SK-N-MC (cell line): ENCODE measurements around the gene ARR3.
"Not testable (repeated sequence)": the region's sequence is repeated elsewhere in the genome, so short reads cannot be mapped to it uniquely, and the experiment has no call there.

ENCODE experiments used
- EZH2 ChIP-seq: fragments of 200-600 bp; sonication (generic); IDR thresholded peaks from one replicate; pipeline ENCODE4 v1.6.1; 2017; ENCODE audit warnings: antibody characterized with exemption
- POLR2AphosphoS5 ChIP-seq: IDR thresholded peaks from 2 replicates; pipeline ENCODE4 v1.6.1; 2012; ENCODE audit warnings: mild to moderate bottlenecking, low read depth, low read length, borderline replicate concordance

- not testable (repeated sequence) for TF ChIP-seq POLR2AphosphoS5, EZH2
Measured at GRCh38 chrX:70243601-70244000, 24.5 kb upstream of the ARR3 start.
